Activated CD4-positive, alpha-beta T cell treated with anti-CD3 and anti-CD28 coated beads, Interleukin-2, Interleukin-6, amounts not matched to agents 100 ng/mL and 50 ng/mL, durations not matched to agents 16 hours and 8 hours (primary cell): ENCODE results near the gene VGLL1.

Experiments used
- DNase-seq: peaks from one replicate; pipeline ENCODE4 v3.0.0-alpha.2; 2020

The VGLL1 gene

GRCh38 chrX:136531951-136532350 lies at the start of gene VGLL1:
TSS of gene VGLL1 (plus strand) at chrX:136532215. CDS start at chrX:136536021, 3,806 bp downstream.
- no peak for DNase-seq

- DNase-seq, result no peak
These were observed 44.4 kb upstream of the VGLL1 start, which contains the start of gene BRS3 for GRCh38 chrX:136487647-136488046. TSS of gene BRS3 (plus strand) at chrX:136487947. CDS start at chrX:136488115, 168 bp downstream.

GRCh38 chrX:136488706-136489105 lies 43.3 kb upstream of the VGLL1 start:
- DNase-seq, result no peak

- DNase-seq, result no peak
These were observed 40.2 kb upstream of the VGLL1 start for GRCh38 chrX:136491832-136492231.

GRCh38 chrX:136493011-136493410 lies 39.0 kb upstream of the VGLL1 start:
- DNase-seq, result no peak

GRCh38 chrX:136495043-136495442 lies 37.0 kb upstream of the VGLL1 start:
- no peak for DNase-seq

- DNase-seq, result no peak
These were observed 35.7 kb upstream of the VGLL1 start for GRCh38 chrX:136496186-136496763.

- peak; percentile 89 for DNase-seq
These were observed 35.1 kb upstream of the VGLL1 start for GRCh38 chrX:136496764-136497555.

GRCh38 chrX:136497556-136498052 lies 34.4 kb upstream of the VGLL1 start, which contains the start of gene HTATSF1:
TSS of gene HTATSF1 (plus strand) at chrX:136497592. CDS start at chrX:136497685, 93 bp downstream.
- no peak for DNase-seq

GRCh38 chrX:136519069-136519468 lies 12.9 kb upstream of the VGLL1 start:
- no peak for DNase-seq

- DNase-seq, result no peak
These were observed 8.2 kb upstream of the VGLL1 start for GRCh38 chrX:136523770-136524169.

- DNase-seq, result no peak
These were observed 6.0 kb upstream of the VGLL1 start for GRCh38 chrX:136525738-136526606.

- DNase-seq, result no peak
These were observed 3.2 kb upstream of the VGLL1 start for GRCh38 chrX:136528645-136529315.

GRCh38 chrX:136529795-136530194 lies 2.2 kb upstream of the VGLL1 start:
- DNase-seq, result no peak

GRCh38 chrX:136534131-136534530 lies 2.1 kb downstream of the VGLL1 start:
- no peak for DNase-seq

GRCh38 chrX:136538811-136539210 lies 6.8 kb downstream of the VGLL1 start:
- DNase-seq, result no peak

- no peak for DNase-seq
These were observed 8.2 kb downstream of the VGLL1 start for GRCh38 chrX:136540226-136540625.

- DNase-seq, result no peak
These were observed 9.3 kb downstream of the VGLL1 start for GRCh38 chrX:136541294-136541693.

- DNase-seq, result no peak
These were observed 10.3 kb downstream of the VGLL1 start for GRCh38 chrX:136542281-136542680.

GRCh38 chrX:136546371-136546781 lies 14.4 kb downstream of the VGLL1 start:
- peak; percentile 6 for DNase-seq

GRCh38 chrX:136549226-136549625 lies 17.2 kb downstream of the VGLL1 start:
- no peak for DNase-seq

- no peak for DNase-seq
These were observed 19.4 kb downstream of the VGLL1 start for GRCh38 chrX:136551410-136551809.

GRCh38 chrX:136555694-136556093 lies 23.7 kb downstream of the VGLL1 start:
- DNase-seq, result no peak
